ENCODE measurements around the gene NPRL2.

The NPRL2 gene

DNA sequence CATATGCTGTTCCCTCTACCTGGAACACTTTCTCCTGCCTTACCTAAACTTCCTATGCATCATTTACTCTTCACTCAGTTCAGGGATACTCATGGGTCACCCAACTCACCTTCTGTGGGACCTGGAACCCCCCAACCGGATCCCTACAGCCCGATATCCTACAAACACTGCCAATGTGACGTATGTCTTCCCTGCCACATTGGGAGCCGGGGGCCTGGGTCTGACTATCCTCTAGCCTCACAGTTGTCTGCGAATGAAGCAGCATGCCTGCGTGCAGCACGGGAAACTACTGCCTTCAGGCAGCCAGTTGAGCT, 405 bp downstream of the NPRL2 start:
- no peak for DNase-seq (ENCODE audit: low read depth, low spot score)

GRCh38 chr3:50347187-50347813, 3.3 kb downstream of the NPRL2 start:
- DNase-seq (ENCODE audit: low read depth, low spot score): no peak

DNA sequence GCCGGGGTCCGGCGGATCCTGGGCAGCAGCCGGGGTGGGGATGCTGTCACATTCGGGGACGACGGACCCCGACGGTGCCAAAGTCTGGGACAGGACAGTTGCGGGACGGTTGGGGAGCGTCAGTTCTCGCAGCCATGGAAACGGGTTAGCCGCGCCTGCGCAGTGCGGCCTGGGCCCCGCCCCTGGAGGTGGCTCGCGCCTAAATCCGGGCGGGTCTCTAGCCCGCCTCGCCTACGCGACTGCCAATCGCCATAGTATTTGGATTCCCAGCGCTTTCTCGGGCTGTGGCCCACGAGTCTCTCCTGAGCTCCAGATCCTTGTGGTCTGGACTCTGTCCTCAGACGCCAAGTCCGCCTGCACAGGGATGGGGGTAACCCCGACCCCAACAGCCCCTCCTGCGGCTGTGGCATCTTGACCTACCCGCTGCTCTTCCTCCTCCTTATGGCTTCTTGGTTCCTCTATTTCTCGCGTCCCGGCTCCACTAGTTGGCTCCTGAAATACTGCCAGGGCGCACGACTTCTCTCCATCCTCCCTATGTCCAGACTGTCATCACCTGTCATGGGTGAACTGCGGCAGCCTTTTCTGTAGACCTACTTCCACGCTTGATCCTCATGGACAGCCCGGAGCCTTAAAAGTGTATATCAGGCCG, 4.9 kb downstream of the NPRL2 start, which contains the start of gene ZMYND10:
Gene ZMYND10 (minus strand): TSS at position 147 of the 649 bp plus-strand sequence. CDS start 153 bp downstream, outside the sequence.
- DNase-seq (ENCODE audit: low read depth, low spot score): no peak

- no peak for DNase-seq (ENCODE audit: low read depth, low spot score)
Measured at GRCh38 chr3:50345008-50345407, 5.6 kb downstream of the NPRL2 start.

DNA sequence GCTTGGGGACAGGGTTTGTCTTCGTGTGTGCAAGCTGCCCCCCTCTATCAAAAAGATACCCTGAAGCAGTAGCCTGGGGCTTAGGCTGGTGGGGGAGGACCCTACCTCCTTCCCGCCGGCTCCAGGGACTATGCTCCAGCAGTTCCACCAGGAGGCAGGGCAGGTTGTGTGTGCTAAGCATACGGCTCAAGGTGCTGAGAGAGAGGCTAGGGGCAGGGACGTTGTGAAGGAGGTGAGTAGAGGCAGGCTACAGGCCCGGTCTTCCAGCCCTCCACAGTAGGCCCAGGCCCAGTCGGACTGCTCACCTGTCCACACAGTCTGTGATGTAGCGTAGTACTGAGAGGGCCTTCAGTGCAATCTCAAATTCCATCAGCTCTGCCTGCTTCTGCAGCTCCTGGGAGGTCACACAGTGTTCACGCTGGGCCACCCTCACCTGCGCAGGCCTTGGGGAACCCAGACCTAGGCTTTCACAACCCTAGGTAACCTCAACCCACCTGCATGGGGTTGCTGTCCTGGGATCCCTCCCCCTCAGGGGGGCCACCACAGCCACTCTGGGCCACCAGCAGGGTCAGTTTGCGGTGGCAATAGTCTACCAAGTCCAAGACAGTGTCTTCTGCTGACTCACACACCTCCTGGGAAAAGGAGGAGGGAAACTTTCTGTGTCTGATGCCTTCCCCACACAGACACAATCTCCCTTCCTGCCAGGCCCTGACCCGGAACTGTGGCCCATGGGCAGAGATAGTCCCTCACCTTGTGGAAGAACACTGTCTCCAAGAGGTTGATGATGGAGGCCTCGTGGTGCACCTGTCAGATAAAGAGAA, 7.6 kb downstream of the NPRL2 start:
- no peak for DNase-seq (ENCODE audit: low read depth, low spot score)

DNA sequence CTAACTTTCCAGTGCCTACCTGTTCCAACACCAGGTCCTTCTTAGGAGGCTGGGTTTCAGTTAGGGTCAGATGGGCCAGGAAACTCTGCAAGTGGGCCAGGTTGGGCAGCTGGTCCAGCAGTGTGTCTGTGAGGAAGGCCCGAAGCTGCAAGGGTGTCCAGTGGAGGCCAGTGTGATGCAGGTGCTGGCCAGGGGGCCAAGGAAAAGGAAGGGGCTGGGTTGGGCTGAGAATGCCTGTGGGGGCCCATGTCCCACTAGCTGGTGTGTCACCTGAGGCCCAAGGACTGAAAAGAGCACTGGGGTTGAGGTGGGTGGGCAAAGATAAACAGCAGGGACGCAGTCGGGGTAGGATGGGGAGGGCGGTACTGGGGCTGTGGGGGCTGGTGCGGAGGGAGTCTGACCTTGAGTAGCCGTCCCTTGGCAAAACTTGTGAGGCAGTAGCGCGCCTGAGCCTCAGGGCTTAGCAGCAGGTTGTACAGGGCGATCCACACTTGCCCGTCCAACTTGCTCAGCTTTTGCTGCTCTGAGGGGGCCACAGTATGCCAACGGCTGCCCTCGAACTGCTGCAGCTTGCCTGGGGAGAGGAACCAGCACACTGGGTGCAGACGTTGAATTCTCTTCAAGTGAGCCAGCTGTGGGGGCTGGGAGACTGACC, 8.5 kb downstream of the NPRL2 start:
- no peak for DNase-seq (ENCODE audit: low read depth, low spot score)

DNA sequence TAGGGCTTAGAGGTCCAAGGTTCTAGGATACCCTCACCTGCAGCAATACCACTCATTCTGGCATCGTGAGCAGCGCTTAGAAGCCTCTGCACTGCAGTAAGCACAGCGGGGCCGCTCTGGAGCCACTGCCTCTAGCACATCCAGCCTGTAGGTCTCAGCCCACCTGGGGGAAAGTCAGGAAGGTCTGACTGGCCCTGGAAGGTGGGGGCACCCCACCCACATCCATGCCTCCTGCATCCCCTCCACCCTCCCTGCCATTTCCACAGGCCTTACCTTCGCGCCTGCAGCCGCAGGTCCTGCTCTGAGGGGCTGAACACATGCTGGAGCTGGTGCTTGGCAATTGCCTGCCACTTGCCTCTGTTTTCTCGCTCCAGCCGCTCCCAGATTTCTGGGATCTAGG, 9.0 kb downstream of the NPRL2 start:
- no peak for DNase-seq (ENCODE audit: low read depth, low spot score)

DNA sequence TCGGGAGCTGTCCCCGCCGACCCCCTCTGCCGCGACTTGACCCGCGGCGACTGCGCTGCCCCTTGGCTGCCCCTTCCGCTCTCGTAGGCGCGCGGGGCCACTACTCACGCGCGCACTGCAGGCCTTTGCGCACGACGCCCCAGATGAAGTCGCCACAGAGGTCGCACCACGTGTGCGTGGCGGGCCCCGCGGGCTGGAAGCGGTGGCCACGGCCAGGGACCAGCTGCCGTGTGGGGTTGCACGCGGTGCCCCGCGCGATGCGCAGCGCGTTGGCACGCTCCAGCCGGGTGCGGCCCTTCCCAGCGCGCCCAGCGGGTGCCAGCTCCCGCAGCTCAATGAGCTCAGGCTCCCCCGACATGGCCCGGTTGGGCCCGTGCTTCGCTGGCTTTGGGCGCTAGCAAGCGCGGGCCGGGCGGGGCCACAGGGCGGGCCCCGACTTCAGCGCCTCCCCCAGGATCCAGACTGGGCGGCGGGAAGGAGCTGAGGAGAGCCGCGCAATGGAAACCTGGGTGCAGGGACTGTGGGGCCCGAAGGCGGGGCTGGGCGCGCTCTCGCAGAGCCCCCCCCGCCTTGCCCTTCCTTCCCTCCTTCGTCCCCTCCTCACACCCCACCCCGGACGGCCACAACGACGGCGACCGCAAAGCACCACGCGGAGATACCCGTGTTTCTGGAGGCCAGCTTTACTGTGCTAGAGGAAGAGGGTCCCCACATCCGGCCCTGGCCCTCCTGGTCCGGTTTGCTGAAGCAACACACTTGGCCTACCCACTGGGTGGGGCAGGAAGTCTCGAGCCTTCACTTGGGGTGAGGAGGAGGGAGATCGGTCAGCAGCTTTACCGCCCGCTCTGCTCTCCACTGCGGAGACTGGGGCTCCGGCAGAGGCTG, 9.9 kb downstream of the NPRL2 start, which contains the start of gene RASSF1:
Gene RASSF1 (minus strand): TSS at position 389 of the 882 bp plus-strand sequence. CDS start 31 bp downstream, at position 358.
- DNase-seq (ENCODE audit: low read depth, low spot score): no peak

DNA sequence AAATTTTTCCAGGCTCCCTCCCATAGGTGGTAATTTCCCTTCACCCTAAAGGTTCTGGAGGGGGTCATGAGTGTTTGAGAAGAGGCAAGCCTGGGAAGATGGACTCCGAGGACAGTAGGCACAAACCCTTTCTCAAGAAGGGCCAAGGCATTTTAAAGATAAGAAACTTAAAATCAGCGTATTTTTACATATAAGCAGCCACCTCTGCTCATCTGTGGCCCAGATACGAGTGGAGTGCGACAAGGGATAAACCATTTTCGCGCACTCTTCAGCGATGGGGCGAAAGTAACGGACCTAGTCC, 10.5 kb downstream of the NPRL2 start:
- DNase-seq (ENCODE audit: low read depth, low spot score): no peak

DNA sequence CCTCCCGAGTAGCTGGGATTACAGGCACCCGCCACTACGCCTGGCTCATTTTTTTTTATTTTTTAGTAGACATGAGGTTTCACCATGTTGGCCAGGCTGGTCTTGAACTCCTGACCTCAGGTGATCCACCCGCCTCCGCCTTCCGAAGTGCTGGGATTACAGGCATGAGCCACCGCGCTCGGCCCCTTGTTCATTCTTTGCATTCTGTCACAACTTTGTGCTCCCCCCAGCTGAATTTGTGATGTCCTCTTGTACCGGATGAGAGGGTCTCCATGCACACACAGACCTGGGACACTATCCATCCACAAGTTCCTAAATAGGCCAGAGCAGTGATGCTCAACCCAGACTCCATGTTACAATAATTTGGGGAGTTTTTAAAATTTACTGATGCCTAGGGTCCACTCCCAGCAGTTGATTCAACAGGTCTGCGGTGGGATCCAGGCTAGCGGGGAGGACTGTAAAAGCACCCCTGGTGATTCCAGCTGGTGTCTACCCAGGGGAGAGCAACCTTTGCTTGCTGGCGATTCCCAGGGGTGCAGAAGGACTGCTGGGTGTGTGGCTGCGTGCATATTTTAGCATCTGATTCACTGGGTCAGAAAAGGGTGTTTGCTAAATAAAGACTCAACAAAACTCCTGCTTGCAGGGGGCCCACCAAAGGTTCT, 11.0 kb downstream of the NPRL2 start:
- DNase-seq (ENCODE audit: low read depth, low spot score): no peak

DNA sequence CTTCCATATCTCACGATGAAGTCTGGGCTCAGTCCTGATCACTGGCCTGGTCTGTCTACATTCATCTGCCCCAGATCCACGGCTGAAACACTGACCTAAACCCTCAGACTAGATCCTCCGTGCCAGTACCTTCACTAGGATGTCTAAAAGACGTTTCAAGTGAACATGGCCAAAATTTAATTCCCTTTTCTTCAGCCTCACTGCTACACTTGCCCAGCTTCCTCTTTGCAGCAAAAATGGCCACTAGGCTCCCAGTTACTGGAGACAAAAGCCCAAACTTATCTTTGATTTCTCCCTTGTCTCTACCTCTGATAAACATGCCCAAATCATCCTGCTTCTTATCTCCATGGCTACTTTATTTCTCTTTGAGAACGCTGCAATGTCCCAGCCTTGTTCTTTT, 11.6 kb downstream of the NPRL2 start:
- no peak for DNase-seq (ENCODE audit: low read depth, low spot score)

DNA sequence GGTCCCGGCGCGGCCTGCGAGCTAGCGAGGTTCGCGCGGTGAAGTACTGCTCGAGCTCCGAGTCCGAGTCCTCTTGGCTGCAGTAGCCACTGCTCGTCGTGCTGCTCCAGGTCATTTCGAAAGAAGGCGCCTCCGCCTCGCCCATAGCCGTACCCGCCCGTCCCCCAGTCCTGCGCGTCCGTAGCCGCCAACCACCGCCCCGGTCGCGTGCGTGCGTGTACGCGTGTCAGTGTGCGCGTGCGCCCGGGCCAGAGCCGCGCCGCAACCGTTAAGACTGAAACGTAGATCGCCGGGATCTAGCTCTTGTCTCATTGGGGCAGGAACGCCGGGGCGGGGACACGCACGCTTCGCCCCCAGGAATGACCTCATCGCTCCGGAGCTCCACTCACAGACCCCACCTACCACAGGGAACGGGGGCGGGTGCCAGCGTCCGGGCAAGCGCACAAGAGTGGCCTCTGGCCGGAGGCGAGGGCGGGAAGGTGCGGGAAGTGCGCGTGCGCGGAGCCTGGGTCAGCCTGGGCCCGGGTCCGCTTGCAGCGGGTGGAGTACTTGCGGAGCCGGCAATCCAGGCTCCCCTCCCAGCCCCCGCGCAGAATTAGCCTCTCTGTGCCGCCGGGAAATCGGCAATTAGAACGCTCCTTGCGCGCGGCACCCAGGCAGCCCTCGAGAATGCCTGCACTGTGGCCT, 13.3 kb downstream of the NPRL2 start:
- DNase-seq (ENCODE audit: low read depth, low spot score): no peak

DNA sequence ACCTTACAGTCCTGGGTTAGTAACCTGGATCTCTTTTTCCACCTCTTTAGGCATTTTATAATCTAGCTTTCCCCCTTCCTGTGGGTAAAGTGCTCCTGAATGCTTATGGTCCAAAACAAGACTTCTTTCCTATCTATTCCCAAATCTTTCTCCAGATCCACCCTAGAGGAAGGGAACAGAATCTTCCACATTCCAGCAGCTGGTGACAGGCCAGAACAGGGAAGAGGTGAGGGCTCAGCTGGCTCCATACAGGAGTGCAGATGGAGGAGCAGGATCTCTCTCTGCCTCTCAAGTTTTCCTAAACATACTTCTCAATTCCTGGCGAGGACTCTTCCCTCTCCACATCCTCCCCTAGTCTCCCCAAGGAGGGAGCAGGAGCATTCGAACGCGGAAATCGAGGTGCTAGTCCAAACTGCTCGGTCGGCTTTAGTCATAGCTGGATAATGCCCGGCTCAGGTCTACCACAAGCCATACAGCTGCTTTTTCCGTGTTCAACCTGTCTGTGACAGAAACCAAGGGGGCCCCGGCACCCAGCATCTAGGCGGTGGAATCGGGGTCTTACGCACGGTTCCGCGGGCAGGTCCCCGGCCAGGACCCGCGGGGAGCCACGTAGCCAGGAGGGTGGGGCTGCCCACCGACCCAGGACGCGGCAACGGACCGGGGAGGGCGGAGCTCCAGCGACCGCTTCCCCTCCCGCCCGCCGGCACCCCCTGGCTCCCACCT, 14.0 kb downstream of the NPRL2 start:
- DNase-seq (ENCODE audit: low read depth, low spot score): no peak

- no peak for DNase-seq (ENCODE audit: low read depth, low spot score)
Measured at GRCh38 chr3:50334339-50335075, 16.1 kb downstream of the NPRL2 start.

- DNase-seq (ENCODE audit: low read depth, low spot score): no peak
Measured at GRCh38 chr3:50333744-50334328, 16.7 kb downstream of the NPRL2 start.

DNA sequence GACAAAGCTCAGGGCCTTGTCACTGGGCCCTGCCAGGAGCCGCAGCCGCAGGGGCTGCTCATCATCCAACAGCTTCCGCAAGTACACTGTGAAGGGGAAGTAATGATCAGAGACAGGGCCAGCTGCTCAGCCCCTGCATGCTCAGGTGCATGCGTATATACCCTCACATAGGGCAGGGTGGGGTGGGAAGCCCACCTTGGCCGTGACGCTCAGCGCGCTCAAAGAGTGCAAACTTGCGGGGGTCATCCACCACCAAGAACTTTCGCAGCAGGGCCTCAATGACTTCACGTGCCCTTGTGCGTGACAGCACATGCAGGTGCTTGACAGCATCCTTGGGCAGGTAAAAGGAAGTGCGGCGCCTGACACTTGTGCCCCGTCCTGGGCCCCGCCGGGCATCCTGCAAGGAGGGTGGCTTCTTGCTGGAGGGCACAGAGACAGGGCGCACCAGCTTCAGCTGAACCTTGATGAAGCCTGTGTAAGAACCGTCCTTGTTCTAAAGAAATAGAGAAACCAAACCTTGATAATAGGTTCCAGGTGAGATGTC, 19.1 kb downstream of the NPRL2 start:
- no peak for DNase-seq (ENCODE audit: low read depth, low spot score)

GRCh38 chr3:50330330-50330729, 20.2 kb downstream of the NPRL2 start:
- no peak for DNase-seq (ENCODE audit: low read depth, low spot score)

All from iPS DF 19.7 (cell line).